Hypothalamus (tissue), 51 donors: ENCODE data around the gene STAG2.
"Not testable (repeated sequence)": the region's sequence is repeated elsewhere in the genome, so short reads cannot be mapped to it uniquely, and the experiment has no call there.

ENCODE experiments used
- DNase-seq, 51 donors: peaks; one replicate each; lab custom pipeline; 2025; lab: John Stamatoyannopoulos, UW

Gene STAG2

GRCh38 chrX:124030520-124030919 lies 69.0 kb downstream of the STAG2 start:
- DNase-seq, result no peak

- DNase-seq, result no peak
These were observed 72.3 kb downstream of the STAG2 start for GRCh38 chrX:124033821-124034220.

DNA sequence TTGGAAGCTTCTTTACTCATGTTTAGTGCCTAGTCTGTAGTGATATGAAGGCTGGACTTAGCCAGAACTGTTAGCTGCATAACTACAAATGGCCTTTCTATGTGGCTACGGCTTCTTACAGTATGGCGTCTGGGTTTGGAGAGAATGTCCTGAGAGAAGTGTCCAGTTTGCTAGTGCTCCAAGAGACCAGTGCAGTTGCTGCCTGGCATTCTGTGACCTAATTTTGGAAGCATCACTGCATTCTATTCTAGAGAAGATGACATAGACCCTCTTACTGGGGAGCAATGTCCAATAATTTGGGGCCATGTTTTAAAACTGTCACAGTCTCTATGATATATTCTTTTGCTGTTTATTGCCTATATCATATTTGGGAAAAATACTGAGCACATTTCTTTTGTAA lies 74.2 kb downstream of the STAG2 start:
- DNase-seq, result no peak

- DNase-seq, result no peak
These were observed 80.5 kb downstream of the STAG2 start for GRCh38 chrX:124042042-124042441.

- no peak for DNase-seq
These were observed 83.6 kb downstream of the STAG2 start for GRCh38 chrX:124045109-124045508.

GRCh38 chrX:124084417-124084816 lies 122.9 kb downstream of the STAG2 start:
- not testable (repeated sequence) for DNase-seq

GRCh38 chrX:124085063-124085462 lies 123.6 kb downstream of the STAG2 start:
- DNase-seq, result no peak

DNA sequence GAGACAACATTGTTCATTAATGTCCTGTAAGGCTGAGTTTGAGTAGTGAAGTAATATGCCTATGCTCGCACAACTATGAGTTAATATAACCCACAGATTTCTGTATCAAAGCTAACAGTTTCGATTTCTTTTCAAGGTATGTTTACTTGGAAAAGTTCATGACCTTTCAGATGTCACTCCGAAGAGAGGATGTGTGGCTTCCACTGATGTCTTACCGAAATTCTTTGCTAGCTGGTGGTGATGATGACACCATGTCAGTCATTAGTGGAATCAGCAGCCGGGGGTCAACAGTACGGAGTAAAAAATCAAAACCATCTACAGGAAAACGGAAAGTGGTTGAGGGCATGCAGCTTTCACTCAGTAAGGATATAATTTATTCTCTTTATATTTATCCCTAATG lies 124.9 kb downstream of the STAG2 start:
- DNase-seq, result no peak

GRCh38 chrX:124087000-124087746 lies 125.7 kb downstream of the STAG2 start:
- no peak for DNase-seq

- no peak for DNase-seq
These were observed 131.7 kb downstream of the STAG2 start for GRCh38 chrX:124093222-124093621.

DNA sequence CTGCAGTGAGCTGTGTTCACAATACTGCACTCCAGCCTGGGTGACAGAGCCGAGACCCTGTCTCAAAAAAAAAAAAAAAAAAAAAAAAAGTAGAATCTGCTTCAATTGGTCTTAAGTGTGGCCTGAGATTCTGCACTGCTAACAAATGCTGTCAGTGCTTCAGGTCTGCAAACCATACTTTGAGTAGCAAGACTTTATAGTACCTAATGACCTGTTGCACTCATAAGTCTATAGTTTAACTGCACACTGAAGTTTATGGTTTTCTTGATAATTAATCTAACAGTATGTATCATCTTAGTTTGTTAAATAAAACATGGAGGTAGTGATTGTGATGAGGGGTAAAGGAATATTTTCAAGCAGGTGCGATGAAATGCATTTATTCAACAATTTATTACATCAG lies 135.6 kb downstream of the STAG2 start:
- no peak for DNase-seq

DNA sequence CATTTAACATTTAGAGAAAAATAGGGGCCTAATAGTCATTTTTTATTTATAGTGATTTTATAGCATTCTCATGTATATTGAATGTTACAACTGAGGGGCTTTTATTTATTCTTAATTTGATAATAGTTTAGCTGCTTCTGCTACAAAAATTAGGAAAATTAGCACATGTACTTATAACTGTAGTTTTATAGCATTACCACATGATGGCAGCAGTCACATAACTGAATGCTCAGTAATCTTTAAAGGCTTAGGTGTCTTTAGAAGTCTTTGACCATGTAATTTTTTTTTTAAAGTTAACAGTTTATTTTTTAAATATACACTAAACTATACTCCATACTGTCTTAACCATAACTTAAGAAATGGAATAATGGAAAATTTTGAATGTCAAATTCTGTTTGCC lies 136.6 kb downstream of the STAG2 start:
- DNase-seq, result no peak

DNA sequence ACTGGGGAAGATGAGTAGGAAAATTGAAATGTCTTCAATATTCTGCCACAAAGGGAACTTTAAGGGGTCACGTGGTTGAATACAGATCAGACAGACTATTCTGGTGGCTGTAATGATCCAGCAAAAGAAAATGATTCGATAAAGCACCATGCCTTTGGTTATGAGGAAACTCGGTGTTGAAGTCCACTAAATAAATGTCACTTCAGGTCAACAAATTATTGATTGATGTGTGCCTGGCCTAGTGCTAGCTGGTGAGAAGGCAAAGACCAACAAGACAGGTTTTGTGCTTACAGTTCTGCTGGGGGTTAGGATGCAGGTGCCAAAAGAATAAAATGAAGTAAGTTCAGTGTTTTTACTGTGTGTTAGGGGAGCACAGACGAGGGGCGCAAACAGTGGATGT lies 142.5 kb downstream of the STAG2 start:
- no peak for DNase-seq

GRCh38 chrX:124104512-124104911 lies 143.0 kb downstream of the STAG2 start:
- DNase-seq, result not testable (repeated sequence)

DNA sequence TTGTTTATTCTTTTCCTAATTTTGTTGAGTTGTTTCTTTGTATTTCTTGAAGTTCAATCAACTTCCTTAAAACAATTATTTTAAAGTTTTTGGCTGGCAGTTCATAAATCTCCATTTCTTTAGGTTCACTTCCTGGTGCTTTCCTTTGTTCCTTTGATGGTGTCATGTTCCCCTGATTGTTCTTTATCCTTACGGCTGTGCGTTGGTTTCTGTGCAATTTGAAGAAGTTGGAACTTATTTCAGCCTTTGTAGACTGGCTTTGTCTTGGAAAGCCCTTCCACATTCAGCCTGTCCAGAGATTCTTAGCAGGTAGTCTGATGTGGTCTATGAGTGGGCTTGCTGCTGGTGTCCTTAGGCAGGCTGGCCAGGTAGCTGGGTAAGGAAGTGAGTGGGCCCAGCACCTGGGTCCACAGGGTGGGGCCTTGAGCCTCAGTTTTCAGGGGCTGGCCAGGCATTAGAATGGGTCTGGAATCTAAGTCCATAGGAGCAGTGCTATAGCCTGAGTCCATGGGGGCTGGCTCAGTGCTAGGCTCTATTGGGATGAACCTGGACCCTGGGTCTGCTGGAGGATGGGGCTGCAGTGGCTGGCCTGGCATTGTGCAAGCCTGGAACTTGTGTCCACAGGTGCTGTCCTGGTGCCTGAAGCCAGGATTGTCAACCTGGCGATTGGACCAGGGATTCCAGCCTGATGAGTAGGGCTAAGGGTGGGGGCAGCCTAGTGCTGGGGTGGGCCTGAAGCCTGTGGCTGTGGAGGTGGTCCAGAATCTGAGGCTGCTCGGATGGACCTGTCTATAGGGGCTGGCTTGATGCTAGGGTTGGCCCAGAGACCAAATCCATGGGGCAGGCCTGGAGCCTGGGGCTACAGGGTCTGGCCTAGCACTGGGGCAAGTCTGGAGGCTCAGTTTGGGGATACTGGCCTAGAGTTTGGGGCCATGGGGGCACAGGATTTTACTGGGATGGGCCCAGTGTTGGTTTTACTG lies 152.4 kb downstream of the STAG2 start:
- no peak for DNase-seq

DNA sequence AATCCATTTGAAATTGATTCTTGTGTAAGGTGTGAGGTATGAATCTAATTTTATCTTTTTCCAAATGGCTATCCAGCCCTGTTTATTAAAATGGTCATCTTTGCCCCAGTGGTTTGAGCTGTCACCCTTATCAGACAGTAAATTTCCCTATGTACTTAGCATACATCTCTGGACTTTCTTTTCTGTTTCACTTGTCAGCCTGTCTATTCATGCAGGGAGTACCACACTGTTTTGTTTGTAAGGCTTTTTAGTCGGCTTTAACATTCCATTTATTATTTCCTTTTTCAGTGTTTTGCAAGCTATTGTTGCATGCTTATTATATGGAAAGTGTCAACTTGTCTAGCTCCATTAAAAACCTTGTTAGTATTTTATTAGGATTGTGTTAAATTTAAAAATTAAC lies 155.8 kb downstream of the STAG2 start:
- DNase-seq, result no peak

GRCh38 chrX:124125471-124125870 lies 164.0 kb downstream of the STAG2 start:
- no peak for DNase-seq

DNA sequence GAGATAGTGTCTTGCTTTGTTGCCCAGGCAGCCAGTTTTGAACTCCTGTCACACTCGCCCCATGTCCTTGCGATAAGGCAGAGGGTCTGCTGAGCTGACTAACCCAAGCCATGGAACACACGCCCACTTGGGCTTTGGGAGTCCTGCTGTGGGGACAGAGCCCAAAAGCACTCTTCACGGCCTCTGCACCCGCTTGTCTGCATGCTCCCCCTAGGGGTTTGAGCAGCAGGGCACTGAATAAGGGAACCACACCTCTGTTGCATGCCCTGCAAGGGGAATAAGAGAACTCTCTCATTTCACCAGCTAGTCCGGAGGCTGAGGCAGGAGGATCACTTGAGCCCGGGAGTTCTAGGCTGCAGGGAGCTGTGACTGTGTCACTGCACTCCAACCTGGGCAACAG lies 166.0 kb downstream of the STAG2 start:
- DNase-seq, result no peak

GRCh38 chrX:124132437-124132836 lies 170.9 kb downstream of the STAG2 start:
- not testable (repeated sequence) for DNase-seq

GRCh38 chrX:124145749-124146148 lies 184.2 kb downstream of the STAG2 start:
- no peak for DNase-seq

GRCh38 chrX:124151195-124151594 lies 189.7 kb downstream of the STAG2 start:
- DNase-seq, result no peak
